IPS DF 19.7 (cell line): ENCODE data around the gene PCED1A.
"Not testable (repeated sequence)": the region's sequence is repeated elsewhere in the genome, so short reads cannot be mapped to it uniquely, and the experiment has no call there.

Experiments used
- DNase-seq: peaks from one replicate; pipeline ENCODE4 v3.0.0-alpha.2; 2013; ENCODE audit warnings: low read depth, low spot score

Gene PCED1A

GRCh38 chr20:2866236-2866635 is 25.8 kb upstream of the PCED1A start:
- no peak for DNase-seq

GRCh38 chr20:2865630-2866029 is 25.2 kb upstream of the PCED1A start:
- no peak for DNase-seq

- DNase-seq: no peak
Measured at GRCh38 chr20:2865101-2865500, 24.6 kb upstream of the PCED1A start.

GRCh38 chr20:2864626-2865025 is 24.2 kb upstream of the PCED1A start:
- DNase-seq: no peak

- DNase-seq: no peak
Measured at GRCh38 chr20:2859330-2860121, 19.1 kb upstream of the PCED1A start.

GRCh38 chr20:2858591-2858990 is 18.1 kb upstream of the PCED1A start:
- no peak for DNase-seq

GRCh38 chr20:2851086-2851485 is 10.6 kb upstream of the PCED1A start:
- DNase-seq: no peak

- no peak for DNase-seq
Measured at GRCh38 chr20:2849529-2849928, 9.1 kb upstream of the PCED1A start.

- DNase-seq: no peak
Measured at GRCh38 chr20:2847802-2848201, 7.3 kb upstream of the PCED1A start.

- DNase-seq: no peak
Measured at GRCh38 chr20:2846698-2847097, 6.2 kb upstream of the PCED1A start.

GRCh38 chr20:2845607-2846006 is 5.2 kb upstream of the PCED1A start:
- DNase-seq: no peak

- DNase-seq: no peak
Measured at GRCh38 chr20:2840967-2841531, 594 bp upstream of the PCED1A start.

GRCh38 chr20:2839732-2840137 is 720 bp downstream of the PCED1A start:
- DNase-seq: no peak

- DNase-seq: no peak
Measured at GRCh38 chr20:2838847-2839671, 1.4 kb downstream of the PCED1A start.

- no peak for DNase-seq
Measured at GRCh38 chr20:2838170-2838797, 2.2 kb downstream of the PCED1A start.

- DNase-seq: no peak
Measured at GRCh38 chr20:2837221-2837960, 3.1 kb downstream of the PCED1A start.

- no peak for DNase-seq
Measured at GRCh38 chr20:2836035-2836434, 4.4 kb downstream of the PCED1A start.

GRCh38 chr20:2835331-2835796 is 5.1 kb downstream of the PCED1A start:
- no peak for DNase-seq

GRCh38 chr20:2834401-2835110 is 5.9 kb downstream of the PCED1A start:
- no peak for DNase-seq

GRCh38 chr20:2833761-2834160 is 6.7 kb downstream of the PCED1A start:
- no peak for DNase-seq

- DNase-seq: not testable (repeated sequence)
Measured at GRCh38 chr20:2831206-2831605, 9.2 kb downstream of the PCED1A start.
